Testis (tissue), 2 donors: ENCODE results near the gene SLC7A11.

Experiments used
- CTCF ChIP-seq, 3 experiments: fragments of 450-650 bp in 2 of 3; fragments of 200-600 bp in 1 of 3; sonication (generic) in 1 of 3; IDR thresholded peaks; one replicate each; pipeline ENCODE4 v1.5.1; 2016 to 2019; ENCODE audit warnings: antibody characterized with exemption in 3 of 3, mild to moderate bottlenecking in 2 of 3, moderate library complexity in 1 of 3
- POLR2A ChIP-seq: fragments of 450-650 bp; IDR thresholded peaks from one replicate; pipeline ENCODE4 v1.6.1; 2017; ENCODE audit warnings: antibody characterized with exemption, mild to moderate bottlenecking, moderate library complexity

DNA sequence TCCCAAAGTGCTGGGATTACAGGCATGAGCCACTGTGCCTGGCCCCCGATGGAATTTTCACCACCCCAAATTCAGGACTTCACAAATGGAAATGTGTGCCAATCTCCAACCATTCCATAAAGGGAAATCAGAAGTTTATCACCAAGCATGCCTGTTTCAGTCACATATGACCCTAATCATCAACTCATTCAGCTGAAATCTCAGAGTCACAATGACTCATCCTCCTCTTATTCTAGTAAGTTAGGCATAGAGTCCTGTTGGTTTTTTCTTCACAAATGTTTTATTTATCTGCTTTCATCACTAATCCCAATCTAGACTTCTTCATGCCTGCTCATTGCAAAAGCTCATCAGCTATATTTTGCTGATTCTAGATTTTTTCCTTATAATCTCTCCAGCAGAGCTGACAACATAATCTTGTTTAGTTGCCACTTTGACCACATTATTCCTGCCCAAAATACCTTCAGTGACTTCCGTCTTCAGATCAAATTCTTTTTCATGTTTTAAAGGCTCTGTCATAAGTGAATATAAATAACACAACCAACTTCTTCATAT, 83.3 kb downstream of the SLC7A11 start:
- TF ChIP-seq POLR2A (no peak), CTCF (IDR thresholded peaks at IDR 0.05) (no peak)
